ENCODE measurements around the gene ANGPT4. TPM values are rescaled to one million over a fixed set of nuclear protein-coding genes. Genes with fewer than 3 reads are reported as not detected.

Gene ANGPT4
- total RNA-seq, 2 experiments from 2014 or later: not detected

DNA sequence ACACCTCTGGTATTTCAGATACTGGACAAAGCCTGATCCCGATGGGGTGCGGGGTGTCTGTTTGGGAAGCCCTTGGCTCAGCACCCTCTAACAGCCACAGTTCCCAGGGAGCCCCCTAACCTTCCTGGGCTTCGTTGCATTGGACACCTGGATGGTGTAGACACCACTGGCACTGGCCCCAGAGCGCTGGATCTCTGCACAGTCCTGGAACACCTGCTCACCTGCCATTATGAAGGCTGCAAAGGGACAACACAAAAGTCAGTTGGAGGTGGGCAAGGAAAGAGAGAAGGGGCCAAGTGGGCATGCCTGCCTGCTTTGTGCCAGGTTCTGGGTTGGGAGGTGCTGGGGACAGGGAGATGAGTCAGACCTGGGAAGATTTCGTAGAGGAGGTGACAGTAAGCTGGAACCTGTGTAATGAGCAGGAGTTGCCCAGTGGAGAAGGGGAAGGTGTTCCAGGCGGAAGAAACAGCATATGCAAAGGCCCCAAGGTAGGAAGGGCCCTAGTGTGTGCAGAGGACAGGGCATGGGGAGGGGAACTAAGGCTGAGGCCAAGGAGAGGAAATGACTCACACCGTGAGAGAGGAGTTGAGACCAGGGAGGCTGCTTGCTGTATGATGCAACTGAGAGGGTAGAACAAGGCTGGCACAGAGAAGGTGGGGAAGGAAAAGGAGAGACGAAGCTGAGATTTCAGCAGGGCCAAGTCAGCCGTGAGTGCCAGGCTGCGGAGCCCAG lies 34.9 kb downstream of the ANGPT4 start:
- H3K4me3 Mint-ChIP-seq: no peak overlapping the region
- Histone ChIP-seq H3K36me3 (ENCODE audit: insufficient read depth, low read length) (no peaks in the 10 kb centered on the region), H3K9me3 (ENCODE audit: control insufficient read depth in 1 of 2, insufficient read depth in 1 of 2, low read length in 2 of 2) (no peaks in the 10 kb centered on the region), H3K27ac (ENCODE audit: low read depth in 1 of 2, low read length in 2 of 2) (no peak overlapping the region), H3K27me3 (ENCODE audit: control insufficient read depth in 1 of 2, insufficient read depth in 2 of 2, low read length in 2 of 2) (peaks cover 0 to 9% of the 10 kb centered on the region in 2 experiments), H3K4me1 (ENCODE audit: insufficient read depth, low read length) (peaks cover 11% of the 10 kb centered on the region), H3K4me3 (ENCODE audit: low read length) (no peak overlapping the region)
- H3K36me3 Mint-ChIP-seq (ENCODE audit: low read depth): no peaks in the 10 kb centered on the region
- intact Hi-C loops (cut with DNase I, micrococcal nuclease): no loop called here
- DNase-seq: peak in 4 of 14 experiments; percentile 4 to 54 (median 28)
- no peak overlapping the region for H3K27ac Mint-ChIP-seq
- TF ChIP-seq, protein P1, sequence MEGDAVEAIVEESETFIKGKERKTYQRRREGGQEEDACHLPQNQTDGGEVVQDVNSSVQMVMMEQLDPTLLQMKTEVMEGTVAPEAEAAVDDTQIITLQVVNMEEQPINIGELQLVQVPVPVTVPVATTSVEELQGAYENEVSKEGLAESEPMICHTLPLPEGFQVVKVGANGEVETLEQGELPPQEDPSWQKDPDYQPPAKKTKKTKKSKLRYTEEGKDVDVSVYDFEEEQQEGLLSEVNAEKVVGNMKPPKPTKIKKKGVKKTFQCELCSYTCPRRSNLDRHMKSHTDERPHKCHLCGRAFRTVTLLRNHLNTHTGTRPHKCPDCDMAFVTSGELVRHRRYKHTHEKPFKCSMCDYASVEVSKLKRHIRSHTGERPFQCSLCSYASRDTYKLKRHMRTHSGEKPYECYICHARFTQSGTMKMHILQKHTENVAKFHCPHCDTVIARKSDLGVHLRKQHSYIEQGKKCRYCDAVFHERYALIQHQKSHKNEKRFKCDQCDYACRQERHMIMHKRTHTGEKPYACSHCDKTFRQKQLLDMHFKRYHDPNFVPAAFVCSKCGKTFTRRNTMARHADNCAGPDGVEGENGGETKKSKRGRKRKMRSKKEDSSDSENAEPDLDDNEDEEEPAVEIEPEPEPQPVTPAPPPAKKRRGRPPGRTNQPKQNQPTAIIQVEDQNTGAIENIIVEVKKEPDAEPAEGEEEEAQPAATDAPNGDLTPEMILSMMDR (IDR thresholded peaks at IDR 0.05): no peak
- no peaks in the 10 kb centered on the region for H3K4me1 Mint-ChIP-seq (ENCODE audit: low read depth)
- no peak for ATAC-seq (ENCODE audit: poor library complexity)
- no peaks in the 10 kb centered on the region for H3K9me3 Mint-ChIP-seq
- CTCF ChIA-PET: no interaction called here
- POLR2A ChIA-PET: no interaction called here
- H3K27me3 Mint-ChIP-seq: peaks cover 6% of the 10 kb centered on the region

DNA sequence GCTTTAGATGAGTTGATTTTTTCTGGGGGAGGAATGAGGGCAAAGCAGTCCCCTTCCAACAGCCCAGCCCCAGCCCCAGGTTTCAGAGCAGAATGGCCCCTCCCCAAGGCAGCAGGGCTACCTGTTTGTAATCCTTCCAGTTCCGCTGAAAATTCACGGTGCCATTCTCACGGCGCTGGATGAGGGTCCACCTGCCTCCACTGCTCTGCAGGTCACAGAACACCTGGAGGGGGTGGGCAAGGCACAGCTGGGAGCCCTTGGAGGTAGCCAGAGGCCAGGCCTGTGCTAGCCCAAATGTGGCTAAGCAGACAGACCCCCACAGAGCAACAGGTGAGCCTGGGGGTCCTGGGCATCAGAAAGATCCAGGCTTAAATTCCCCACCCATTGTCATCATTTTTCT lies 36.5 kb downstream of the ANGPT4 start:
- H3K27ac Mint-ChIP-seq: no peak overlapping the region
- no peak overlapping the region for H3K27ac ChIP-seq (ENCODE audit: low read depth in 1 of 2, low read length in 2 of 2)
- no peaks in the 10 kb centered on the region for H3K36me3 Mint-ChIP-seq (ENCODE audit: low read depth)
- intact Hi-C loops (cut with DNase I, micrococcal nuclease): no loop called here
- no peaks in the 10 kb centered on the region for H3K4me1 Mint-ChIP-seq (ENCODE audit: low read depth)
- TF ChIP-seq, protein P1 (IDR thresholded peaks at IDR 0.05): no peak
- ChIA-PET POLR2A (no interaction called here), CTCF (no interaction called here)
- no peaks in the 10 kb centered on the region for H3K9me3 ChIP-seq (ENCODE audit: control insufficient read depth in 1 of 2, insufficient read depth in 1 of 2, low read length in 2 of 2)
- H3K4me3 Mint-ChIP-seq: no peak overlapping the region
- peaks cover 6% of the 10 kb centered on the region for H3K4me1 ChIP-seq (ENCODE audit: insufficient read depth, low read length)
- no peaks in the 10 kb centered on the region for H3K9me3 Mint-ChIP-seq
- DNase-seq (no peak), ATAC-seq (ENCODE audit: poor library complexity) (no peak)
- peaks cover 0 to 5% of the 10 kb centered on the region in 2 experiments for H3K27me3 ChIP-seq (ENCODE audit: control insufficient read depth in 1 of 2, insufficient read depth in 2 of 2, low read length in 2 of 2)
- H3K27me3 Mint-ChIP-seq: peaks cover 6% of the 10 kb centered on the region
- no peaks in the 10 kb centered on the region for H3K36me3 ChIP-seq (ENCODE audit: insufficient read depth, low read length)
- no peak overlapping the region for H3K4me3 ChIP-seq (ENCODE audit: low read length)

DNA sequence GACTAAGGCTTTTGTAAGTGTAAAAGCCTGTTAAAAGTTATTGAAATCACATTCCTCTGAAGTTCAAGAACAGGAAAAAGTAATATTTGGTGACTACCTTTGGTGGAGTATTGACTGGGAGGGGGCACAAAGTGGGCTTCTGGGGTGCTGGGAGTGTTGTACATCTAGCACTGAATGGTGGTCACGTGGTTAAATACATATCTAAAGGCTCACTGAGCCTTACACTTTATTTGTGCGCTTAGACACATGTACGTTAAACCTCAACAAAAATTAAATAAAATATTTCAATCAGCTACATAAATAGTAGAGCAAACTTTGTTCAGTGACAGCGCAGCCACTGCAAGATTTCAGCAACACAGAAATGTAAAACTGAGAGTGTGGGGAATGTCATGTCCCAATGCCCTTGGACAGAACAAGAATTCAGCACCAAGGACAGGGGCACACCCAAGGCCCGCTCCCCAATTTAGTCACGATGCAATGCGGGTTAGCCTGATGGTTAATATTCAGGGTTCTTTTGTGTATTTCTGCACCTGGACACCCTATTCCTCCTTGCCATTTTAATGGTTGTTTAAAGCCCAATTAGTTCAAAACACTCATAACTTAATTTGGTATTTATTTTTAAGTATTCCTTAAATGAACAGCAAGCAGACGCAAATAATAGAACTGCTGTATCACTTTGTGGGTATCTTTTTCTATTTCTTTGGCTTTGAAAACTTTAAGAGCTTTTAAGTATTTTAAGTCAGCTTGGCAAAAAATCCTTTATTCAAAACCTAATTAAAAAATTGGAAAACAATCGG lies 37.4 kb downstream of the ANGPT4 start:
- Mint-ChIP-seq H3K27me3 (peaks cover under 1% of the 10 kb centered on the region), H3K36me3 (ENCODE audit: low read depth) (no peaks in the 10 kb centered on the region), H3K9me3 (no peaks in the 10 kb centered on the region), H3K4me3 (no peak overlapping the region), H3K27ac (no peak overlapping the region), H3K4me1 (ENCODE audit: low read depth) (no peaks in the 10 kb centered on the region)
- Histone ChIP-seq H3K36me3 (ENCODE audit: insufficient read depth, low read length) (no peaks in the 10 kb centered on the region), H3K9me3 (ENCODE audit: control insufficient read depth in 1 of 2, insufficient read depth in 1 of 2, low read length in 2 of 2) (no peaks in the 10 kb centered on the region), H3K27me3 (ENCODE audit: control insufficient read depth in 1 of 2, insufficient read depth in 2 of 2, low read length in 2 of 2) (no peaks in the 10 kb centered on the region), H3K4me3 (ENCODE audit: low read length) (no peak overlapping the region), H3K27ac (ENCODE audit: low read depth in 1 of 2, low read length in 2 of 2) (no peak overlapping the region), H3K4me1 (ENCODE audit: insufficient read depth, low read length) (peaks cover 6% of the 10 kb centered on the region)
- intact Hi-C loops (cut with DNase I, micrococcal nuclease): no loop called here
- peak in 5 of 14 experiments; percentile 4 to 35 (median 27) for DNase-seq
- TF ChIP-seq, protein P1 (IDR thresholded peaks at IDR 0.05): no peak
- ChIA-PET POLR2A (no interaction called here), CTCF (no interaction called here)
- no peak for ATAC-seq (ENCODE audit: poor library complexity)

Data from CD4-positive, alpha-beta T cell (primary cell).